Psoas muscle (tissue), 8 donors: ENCODE results near the gene TBC1D22A. TPM values are rescaled to one million over a fixed set of nuclear protein-coding genes. Genes with fewer than 3 reads are reported as not detected.

Experiments used
- ATAC-seq, 4 donors: fragments of 200-7000 bp; cut with Tn5 transposase; one replicate each; pipeline ENCODE4 v1.9.1; 2020; ENCODE audit warnings: moderate library complexity in 3 of 4, mild to moderate bottlenecking in 2 of 4
- DNase-seq, 2 donors: peaks; one replicate each; pipeline ENCODE4 v3.0.0-alpha.2; 2020
- H3K27ac ChIP-seq: fragments of 200-600 bp; one replicate; pipeline ENCODE4 v1.8.0; 2022
- H3K27me3 ChIP-seq, 3 donors: fragments of 200-600 bp in 1 of 3; one replicate each; pipeline versions ENCODE4 v1.6.1 to v1.8.0; 2013 to 2022; ENCODE audit warnings: low read length in 2 of 3, mild to moderate bottlenecking in 2 of 3, moderate library complexity in 1 of 3; ENCODE audit not compliant: insufficient read depth in 3 of 3
- H3K36me3 ChIP-seq, 2 donors: fragments of 200-600 bp in 1 of 2; one replicate each; pipeline versions ENCODE4 v1.6.1 to v1.8.0; 2013 to 2022; ENCODE audit warnings: low read depth in 1 of 2, mild to moderate bottlenecking in 1 of 2, moderate library complexity in 1 of 2; ENCODE audit not compliant: insufficient read depth in 1 of 2
- H3K4me1 ChIP-seq: fragments of 200-600 bp; one replicate; pipeline ENCODE4 v1.8.0; 2022
- H3K4me3 ChIP-seq: fragments of 200-600 bp; one replicate; pipeline ENCODE4 v1.8.0; 2022; ENCODE audit warnings: mild to moderate bottlenecking
- H3K9me3 ChIP-seq: fragments of 200-600 bp; one replicate; pipeline ENCODE4 v1.8.0; 2022
- WGBS, 3 donors: extraction: QIAGEN DNeasy Blood & Tissue Kit; methylation state at CpG; one replicate each; pipeline versions ENCODE4 v1.1.6 to v1.1.7; 2013; 5-methylcytosine and 5-hydroxymethylcytosine counted together
- intact Hi-C, 2 donors: fragments of 100-400 bp; cut with DNase I; formaldehyde crosslinking; loops; one replicate each; pipeline versions ENCODE4 v1.11.0 to v1.14.2; 2022
- polyA plus RNA-seq, 3 donors: library from polyadenylated mRNA; stranded (reverse); fragments of 200-250 nt; gene quantifications; one replicate each; pipeline ENCODE4 v1.2.3, GENCODE V29; 2013
- total RNA-seq, 4 donors: library from RNA; stranded (reverse); fragmentation: NEBNext Ultra II Directional in 2 of 4; extraction: Animal tissue kit (Norgen Biotek cat#: 25700) in 2 of 4; gene quantifications; one replicate each; pipeline versions ENCODE4 v1.2.1 to v1.2.4, GENCODE V29; 2021 to 2023
- TF ChIP-seq, protein P1 (sequence below): fragments of 200-600 bp; IDR thresholded peaks from one replicate; pipeline ENCODE4 v1.8.0; 2022; ENCODE audit warnings: antibody characterized with exemption
- donor health status: healthy with polysubstance abuse.
- donor health status: DM: no; HTN: no; CAD: no; lungs with moderate emphysema.
- donor health status: Bipolar disorder and iron deficiency.
- donor health status: healthy.
- donor health status: DM: yes; HTN: yes; CAD: no.
- donor health status: DM: no; HTN: no; CAD: no.
- donor health status: DM: no; HTN: no; CAD: no.
- donor health status: DM: yes; HTN: yes; CAD: no.

TBC1D22A gene
- total and polyA plus RNA-seq, 7 donors, result 11.7 to 25.0 (median 18.9) TPM

DNA sequence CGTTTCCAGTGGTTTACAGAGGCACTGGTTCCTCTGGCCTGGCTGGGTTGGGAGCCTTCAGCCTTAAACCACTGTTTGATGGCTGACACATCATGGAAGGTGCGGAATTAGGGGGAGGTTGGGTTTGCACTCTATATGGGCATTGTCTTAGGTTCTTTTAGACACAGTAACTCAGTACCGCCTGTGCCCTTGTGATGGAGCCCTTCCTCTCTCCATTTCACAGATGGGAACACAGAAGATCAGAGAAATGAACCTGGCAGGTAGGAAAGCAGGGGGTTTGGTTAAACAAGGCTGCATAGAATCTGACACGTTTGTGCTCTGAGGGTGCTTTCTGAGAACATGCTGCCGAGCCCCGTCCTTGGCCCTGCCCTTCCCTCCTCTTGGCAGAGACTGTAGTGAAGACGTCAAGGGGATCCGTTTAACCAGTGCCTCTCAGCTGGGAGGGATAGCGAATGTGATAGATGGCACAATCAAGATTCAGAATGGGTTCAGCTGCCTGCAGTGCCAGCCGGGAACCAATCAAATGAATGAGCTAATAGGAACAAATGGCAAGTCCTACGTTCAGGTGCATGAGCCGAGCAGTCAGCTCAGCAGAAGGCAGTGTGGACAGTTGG is 228.6 kb downstream of the TBC1D22A start:
- Histone ChIP-seq H3K4me1 (no peaks in the 10 kb centered on the region), H3K27ac (no peak overlapping the region), H3K9me3 (no peaks in the 10 kb centered on the region), H3K4me3 (no peak overlapping the region), H3K27me3 (no peaks in the 10 kb centered on the region), H3K36me3 (peaks cover 0 to 7% of the 10 kb centered on the region in 2 donors)
- DNase-seq, result no peak
- intact Hi-C loops, result no loop called here
- TF ChIP-seq, protein P1, sequence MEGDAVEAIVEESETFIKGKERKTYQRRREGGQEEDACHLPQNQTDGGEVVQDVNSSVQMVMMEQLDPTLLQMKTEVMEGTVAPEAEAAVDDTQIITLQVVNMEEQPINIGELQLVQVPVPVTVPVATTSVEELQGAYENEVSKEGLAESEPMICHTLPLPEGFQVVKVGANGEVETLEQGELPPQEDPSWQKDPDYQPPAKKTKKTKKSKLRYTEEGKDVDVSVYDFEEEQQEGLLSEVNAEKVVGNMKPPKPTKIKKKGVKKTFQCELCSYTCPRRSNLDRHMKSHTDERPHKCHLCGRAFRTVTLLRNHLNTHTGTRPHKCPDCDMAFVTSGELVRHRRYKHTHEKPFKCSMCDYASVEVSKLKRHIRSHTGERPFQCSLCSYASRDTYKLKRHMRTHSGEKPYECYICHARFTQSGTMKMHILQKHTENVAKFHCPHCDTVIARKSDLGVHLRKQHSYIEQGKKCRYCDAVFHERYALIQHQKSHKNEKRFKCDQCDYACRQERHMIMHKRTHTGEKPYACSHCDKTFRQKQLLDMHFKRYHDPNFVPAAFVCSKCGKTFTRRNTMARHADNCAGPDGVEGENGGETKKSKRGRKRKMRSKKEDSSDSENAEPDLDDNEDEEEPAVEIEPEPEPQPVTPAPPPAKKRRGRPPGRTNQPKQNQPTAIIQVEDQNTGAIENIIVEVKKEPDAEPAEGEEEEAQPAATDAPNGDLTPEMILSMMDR, result no peak
- no peak for ATAC-seq
- 84 to 94% (median 88%) methylated on average over 12 of the region's 12 CpGs for WGBS, 3 donors

DNA sequence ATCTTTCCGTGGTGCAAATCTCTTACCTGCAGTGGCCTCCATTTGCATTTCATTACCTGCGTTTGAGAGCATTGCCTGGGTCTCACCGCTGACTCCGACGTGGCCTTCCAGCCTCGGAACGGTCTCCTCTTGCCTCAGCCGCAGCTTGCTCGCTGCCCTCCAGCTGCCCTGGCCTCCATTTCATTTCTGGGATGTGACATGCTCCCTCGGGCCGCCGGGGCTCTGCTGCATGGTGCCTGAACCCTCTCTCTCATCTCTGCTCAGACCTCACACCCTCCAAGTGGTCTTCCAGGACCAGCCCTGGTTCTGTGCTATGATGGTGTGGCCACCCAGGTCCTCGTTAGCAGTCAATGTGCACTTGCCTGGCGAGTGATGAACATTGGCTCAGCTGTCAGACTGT is 229.2 kb downstream of the TBC1D22A start:
- intact Hi-C loops, result no loop called here
- Histone ChIP-seq H3K27me3 (no peaks in the 10 kb centered on the region), H3K27ac (no peak overlapping the region), H3K4me3 (no peak overlapping the region), H3K4me1 (no peaks in the 10 kb centered on the region), H3K36me3 (peaks cover 0 to 7% of the 10 kb centered on the region in 2 donors), H3K9me3 (no peaks in the 10 kb centered on the region)
- TF ChIP-seq, protein P1, result no peak
- DNase-seq (no peak), ATAC-seq (no peak)
- WGBS, 3 donors, result 87 to 92% (median 89%) methylated on average over 14 of the region's 14 CpGs

GRCh38 chr22:46992121-46992731 is 229.8 kb downstream of the TBC1D22A start:
- Histone ChIP-seq H3K27me3 (no peaks in the 10 kb centered on the region), H3K4me3 (no peak overlapping the region), H3K36me3 (peaks cover 0 to 7% of the 10 kb centered on the region in 2 donors), H3K4me1 (no peaks in the 10 kb centered on the region), H3K27ac (no peak overlapping the region), H3K9me3 (no peaks in the 10 kb centered on the region)
- DNase-seq, result no peak
- WGBS, 3 donors, result 78 to 87% (median 84%) methylated on average over 25 of the region's 25 CpGs
- no peak for ATAC-seq
- TF ChIP-seq, protein P1, result no peak
- intact Hi-C loops, result no loop called here

DNA sequence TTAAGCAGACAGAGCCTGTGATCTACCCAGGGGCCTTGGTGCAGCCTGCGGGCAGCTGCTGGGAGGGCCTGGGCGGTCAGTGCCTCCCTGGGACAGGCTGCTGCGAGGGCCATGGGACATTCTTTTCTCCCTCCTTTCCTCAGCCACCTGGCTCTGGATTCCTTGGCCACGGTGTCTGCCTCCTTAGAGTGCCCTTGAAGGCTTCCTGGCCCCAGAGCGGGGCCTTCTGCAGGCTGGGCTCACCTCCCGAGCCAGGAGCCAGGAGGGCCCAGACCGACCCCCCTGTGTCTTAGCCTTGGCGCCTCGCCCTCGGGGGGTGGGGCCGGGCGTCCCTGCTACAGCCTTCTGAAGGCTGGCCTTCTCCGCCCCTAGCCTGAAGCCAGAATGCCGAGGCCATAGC is 231.2 kb downstream of the TBC1D22A start:
- intact Hi-C loops, result no loop called here
- H3K27me3 ChIP-seq, result no peaks in the 10 kb centered on the region
- no peaks in the 10 kb centered on the region for H3K4me1 ChIP-seq
- ATAC-seq (peak in 1 of 4 donors; percentile 45), DNase-seq (no peak)
- TF ChIP-seq, protein P1, result no peak
- H3K27ac ChIP-seq, result no peak overlapping the region
- WGBS, 3 donors, result 51 to 52% (median 52%) methylated on average over 14 of the region's 14 CpGs
- no peaks in the 10 kb centered on the region for H3K9me3 ChIP-seq
- peaks cover 0 to 19% of the 10 kb centered on the region in 2 donors for H3K36me3 ChIP-seq
- no peak overlapping the region for H3K4me3 ChIP-seq
